HG02798 (cell line): ENCODE data around the gene RHD.
"Not testable (repeated sequence)": the region's sequence is repeated elsewhere in the genome, so short reads cannot be mapped to it uniquely, and the experiment has no call there.

Experiments
- ATAC-seq: cut with Tn5 transposase; IDR thresholded peaks from one replicate; pipeline ENCODE4 v1.9.1; 2021; ENCODE audit warnings: mild to moderate bottlenecking; ENCODE audit not compliant: unreplicated experiment, poor library complexity

RHD gene

DNA sequence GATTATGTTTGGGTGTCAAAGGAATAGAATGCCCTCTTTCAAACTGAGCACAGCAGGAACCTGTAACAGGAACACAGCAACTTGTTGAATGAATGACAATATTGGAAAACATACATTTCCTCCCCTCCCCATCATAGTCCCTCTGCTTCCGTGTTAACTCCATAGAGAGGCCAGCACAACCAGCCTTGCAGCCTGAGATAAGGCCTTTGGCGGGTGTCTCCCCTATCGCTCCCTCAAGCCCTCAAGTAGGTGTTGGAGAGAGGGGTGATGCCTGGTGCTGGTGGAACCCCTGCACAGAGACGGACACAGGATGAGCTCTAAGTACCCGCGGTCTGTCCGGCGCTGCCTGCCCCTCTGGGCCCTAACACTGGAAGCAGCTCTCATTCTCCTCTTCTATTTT lies at the start of gene RHD:
RHD (plus strand) TSS at position 272 of the 400 bp plus-strand sequence; CDS start at position 311, 39 bp downstream.
- not testable (repeated sequence) for ATAC-seq

DNA sequence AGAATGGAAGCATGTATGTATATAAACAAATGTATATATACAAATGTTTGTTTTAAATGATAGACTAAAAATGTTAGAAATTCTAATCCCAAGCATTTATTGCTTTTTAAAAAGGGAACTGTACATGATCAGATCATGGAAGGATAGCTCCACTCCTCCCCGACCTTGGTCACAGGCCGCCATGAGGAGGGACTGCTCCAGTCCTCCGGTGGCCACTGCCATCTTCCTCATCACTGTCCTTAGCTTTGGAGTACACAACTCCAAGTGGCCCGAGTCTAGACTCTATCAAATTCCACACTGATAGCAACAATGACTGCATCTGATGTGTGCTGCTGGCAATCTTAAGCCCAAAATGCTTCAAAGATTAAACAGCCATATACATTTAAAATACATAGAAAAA lies 49.7 kb upstream of the RHD start:
- no peak for ATAC-seq

DNA sequence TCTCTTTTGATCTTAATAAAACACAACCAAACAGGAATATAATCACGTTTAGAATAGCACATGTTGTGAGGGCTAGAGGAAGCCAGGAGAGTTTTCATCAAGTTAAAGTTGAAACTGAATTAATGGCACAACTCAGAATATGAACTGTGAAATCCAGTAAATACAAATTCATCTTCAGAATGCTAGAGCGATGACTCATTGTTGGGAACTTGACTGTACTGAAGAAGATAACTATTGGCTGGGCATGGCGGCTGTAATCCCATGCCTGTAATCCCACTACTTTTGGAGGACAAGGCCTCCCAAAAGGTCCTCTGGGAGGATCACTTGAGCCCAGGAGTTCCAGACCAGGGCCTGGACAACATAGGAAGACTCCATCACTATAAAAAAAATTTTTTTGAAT lies 48.8 kb upstream of the RHD start:
- no peak for ATAC-seq

DNA sequence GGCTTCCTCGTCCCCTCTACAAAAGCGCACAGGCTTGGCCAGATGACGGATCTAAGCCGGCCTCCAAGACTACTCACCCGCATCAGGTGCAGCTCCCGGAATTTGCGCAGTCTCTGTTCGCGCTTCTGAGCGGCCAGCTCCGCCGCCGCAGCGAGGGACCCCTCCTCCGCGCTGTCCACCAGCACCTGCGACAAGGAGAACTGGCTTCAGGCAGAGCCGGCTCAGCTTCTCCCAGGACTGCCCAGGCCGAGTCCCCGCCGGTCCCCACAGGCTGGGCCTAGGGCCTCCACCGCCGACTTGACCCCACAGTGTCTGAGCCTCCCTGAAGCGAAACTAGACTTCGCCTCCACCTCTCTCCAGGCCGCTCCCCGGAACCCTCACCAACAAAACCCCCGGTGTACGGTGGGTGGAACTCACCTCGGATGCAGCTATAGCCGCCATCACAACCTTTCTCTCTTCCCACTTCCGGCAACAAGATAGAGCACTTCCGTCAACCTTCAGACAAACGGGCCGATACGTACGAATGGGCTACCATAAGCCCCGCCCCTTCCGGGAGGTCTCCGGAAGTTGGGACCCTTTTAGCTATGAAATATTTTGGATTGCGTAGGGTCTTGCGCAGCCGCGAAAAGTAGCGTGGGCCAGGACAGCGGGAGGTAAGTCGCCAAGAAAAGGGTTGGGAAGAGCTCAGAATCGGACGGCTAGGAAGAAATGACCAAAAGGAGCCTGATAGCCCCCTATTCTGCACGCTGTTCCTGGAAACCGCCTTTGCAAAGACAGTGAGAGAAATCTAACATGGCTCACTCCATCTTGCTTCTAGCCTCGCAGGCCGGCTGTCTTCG lies 40.1 kb upstream of the RHD start, which contains the start of gene SYF2:
SYF2 (minus strand) TSS at position 476 of the 839 bp plus-strand sequence; CDS start at position 441, 35 bp downstream.
- ATAC-seq, result peak; percentile 81

- peak; percentile 54 for ATAC-seq
Observed at GRCh38 chr1:25232866-25233784, 39.2 kb upstream of the RHD start.

GRCh38 chr1:25235411-25235810 lies 36.9 kb upstream of the RHD start:
- ATAC-seq, result not testable (repeated sequence)

DNA sequence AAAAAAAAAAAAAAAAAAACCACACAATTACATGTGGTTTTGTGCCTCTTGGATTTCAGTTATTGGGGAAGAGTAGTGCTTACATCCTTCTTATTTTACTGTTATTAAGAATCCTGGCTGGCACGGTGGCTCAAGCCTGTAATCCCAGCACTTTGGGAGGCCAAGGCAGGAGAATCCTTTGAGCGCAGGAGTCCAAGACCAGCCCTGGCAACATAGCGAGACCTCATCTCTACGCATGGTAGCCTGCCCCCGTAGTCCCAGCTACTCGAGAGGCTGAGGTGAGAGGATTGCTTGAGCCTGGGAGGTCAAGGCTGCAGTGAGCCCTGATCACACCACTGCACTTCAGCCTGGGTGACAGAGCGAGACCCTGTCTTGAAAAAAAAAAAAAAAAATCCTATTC lies 36.0 kb upstream of the RHD start:
- ATAC-seq, result not testable (repeated sequence)

- no peak for ATAC-seq
Observed at GRCh38 chr1:25238046-25238445, 34.3 kb upstream of the RHD start.

GRCh38 chr1:25239681-25240541 lies 32.4 kb upstream of the RHD start:
- peak; percentile 74 for ATAC-seq

DNA sequence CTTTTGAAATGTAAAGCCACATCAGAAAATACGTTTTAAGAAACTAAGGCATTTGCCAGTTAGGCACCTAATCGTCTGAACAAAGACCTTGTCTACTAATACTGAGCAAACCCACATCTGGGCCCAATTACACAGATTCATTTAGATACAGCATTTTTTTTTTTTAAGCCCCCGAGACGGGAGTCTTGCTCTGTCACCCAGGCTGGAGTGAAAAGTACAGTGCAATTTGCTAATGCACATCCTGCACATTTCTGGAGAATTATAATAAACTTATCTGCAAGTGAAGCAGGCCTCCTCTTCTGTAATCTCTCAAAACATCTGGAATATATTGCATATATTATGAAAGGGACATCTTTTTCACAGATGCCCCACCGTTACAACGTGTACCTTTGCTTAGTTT lies 28.4 kb upstream of the RHD start:
- no peak for ATAC-seq

GRCh38 chr1:25245393-25245792 lies 26.9 kb upstream of the RHD start:
- no peak for ATAC-seq

- ATAC-seq, result no peak
Observed at GRCh38 chr1:25245809-25246599, 26.3 kb upstream of the RHD start.

- ATAC-seq, result peak; percentile 4
Observed at GRCh38 chr1:25246600-25247023, 25.7 kb upstream of the RHD start.

DNA sequence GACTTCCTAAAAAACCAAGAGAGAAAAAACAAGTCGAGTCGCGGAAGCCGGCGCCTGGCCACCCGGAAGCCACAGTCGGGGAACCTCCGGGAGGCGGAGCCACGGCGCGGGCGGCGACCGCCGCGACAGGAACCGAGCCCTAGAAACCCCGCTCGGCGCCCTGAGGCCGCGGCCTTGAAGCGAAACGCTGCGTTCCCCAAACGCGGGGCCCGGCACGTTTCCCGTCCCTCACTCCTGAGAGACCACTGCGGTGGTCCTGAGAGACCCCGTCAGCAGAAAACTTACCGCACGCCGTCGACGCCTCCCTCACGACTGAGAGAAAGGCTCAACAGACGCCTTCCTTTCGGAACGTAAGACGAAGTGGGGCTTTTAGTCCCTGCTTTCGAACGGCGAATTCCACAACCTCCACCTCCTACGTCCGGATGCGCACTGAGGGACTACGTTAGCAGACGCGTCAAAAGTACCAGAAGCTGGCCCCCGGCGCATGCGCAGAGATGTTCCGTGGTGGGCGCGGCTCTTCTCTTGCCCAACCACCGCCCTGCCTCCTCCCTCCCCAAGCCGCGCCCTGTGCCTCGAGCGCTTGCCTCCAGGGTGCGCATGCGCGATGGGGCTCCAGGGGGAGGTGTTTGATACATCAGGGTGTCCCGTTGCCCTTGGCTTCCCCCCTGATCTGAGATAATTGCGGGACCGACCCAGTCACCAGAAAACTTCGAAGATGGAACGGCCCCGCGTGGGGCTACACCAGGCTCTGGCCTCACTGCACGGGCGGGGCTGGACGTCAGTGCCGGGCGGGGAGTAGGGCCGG lies 25.1 kb upstream of the RHD start, which contains the start of gene RSRP1:
RSRP1 (minus strand) TSS at position 431 of the 805 bp plus-strand sequence. CDS start 491 bp downstream, outside the sequence.
- ATAC-seq, result peak; percentile 86

GRCh38 chr1:25247829-25248754 lies 24.2 kb upstream of the RHD start:
- ATAC-seq, result no peak

DNA sequence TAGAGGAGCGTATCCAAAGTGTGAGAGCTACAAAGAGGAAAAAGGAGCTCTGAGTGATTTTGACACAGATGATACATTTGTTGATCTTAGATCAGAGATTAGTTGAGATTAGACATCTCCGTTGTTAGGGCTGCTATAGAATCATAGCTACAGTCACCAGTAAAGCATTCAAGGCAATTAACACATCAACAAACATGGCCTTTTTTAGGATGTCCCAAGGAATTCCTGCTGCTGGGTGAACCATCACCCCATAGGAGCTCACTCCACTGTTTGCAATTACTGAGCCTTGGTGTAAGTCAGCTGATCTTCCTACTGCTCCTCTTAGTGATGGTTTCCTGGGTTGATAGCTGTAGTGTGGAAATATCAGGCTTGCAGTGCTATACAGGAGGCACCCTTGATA lies 18.4 kb upstream of the RHD start:
- no peak for ATAC-seq
